ENCODE data around the gene BRD1. TPM values are rescaled to one million over a fixed set of nuclear protein-coding genes. Genes with fewer than 3 reads are reported as not detected.

BRD1 gene
- total and polyA plus RNA-seq, 9 of the 15 experiments (the other 6 are each of a cell fraction or from before 2014, with no cell fraction given): 0.42 to 17.6 (median 5.5) TPM

- intact Hi-C loops (cut with micrococcal nuclease) (loop anchor here (5.0 kb wide), 2 partner anchors 151 to 266 kb away; partner anchors contain the start of genes ALG12 and CRELD2), in situ Hi-C loops (cut with MboI) (loop anchor here (5.0 kb wide), 2 partner anchors 156 to 266 kb away; no protein-coding TSS in a partner anchor)
- TF ChIP-seq DEAF1 (CRISPR knock-in tag; IDR thresholded peaks at IDR 0.05): no peak
- TF ChIP-seq CREB5 (CRISPR knock-in tag; IDR thresholded peaks at IDR 0.05): no peak
- TF ChIP-seq ZNF124 (CRISPR knock-in tag; IDR thresholded peaks at IDR 0.05): no peak
- no peak overlapping the region for H3K4me2 ChIP-seq (ENCODE audit: insufficient read depth, low read length)
- no peak overlapping the region for H2AFZ ChIP-seq (ENCODE audit: low read depth, low read length)
- ChIA-PET CTCF (ENCODE audit: low intra/inter-chr PET ratio) (no interaction called here), POLR2A (interaction anchor here (1.0 kb wide), 1 partner anchor 9 kb away, joined by 3 read pairs; no protein-coding TSS in a partner anchor)
- H3K4me3 ChIP-seq: no peak overlapping the region
- no peak overlapping the region for H3K9ac ChIP-seq (ENCODE audit: insufficient read depth in 1 of 2, low read depth in 2 of 2, low read length in 2 of 2)
- H4K20me1 ChIP-seq (replicated peaks; ENCODE audit: control insufficient read depth, insufficient read depth, low read length): no peaks in the 10 kb centered on the region
- 43% methylated on average over 4 of the region's 12 CpGs for WGBS (ENCODE audit: insufficient coverage, low coverage, missing lambda C conversion rate)
- no peak for ATAC-seq
- DNase-seq (ENCODE audit: extremely low read depth in 1 of 4, low spot score in 3 of 4): no peak
- no peaks in the 10 kb centered on the region for H3K9me1 ChIP-seq (ENCODE audit: control insufficient read depth, insufficient read depth, low read length)
- no TSS peak for BruUV-seq (replicated peaks)
- peaks cover 0 to 18% of the 10 kb centered on the region in 2 experiments; a peak in 2 of 5 replicates for H3K4me1 ChIP-seq (replicated peaks in 1 of 2; ENCODE audit: control insufficient read depth in 2 of 2, insufficient read depth in 2 of 2, low read length in 2 of 2)
- no peak overlapping the region for H3K27ac ChIP-seq (ENCODE audit: extremely low read depth, low read depth, low read length)
- no peak for FAIRE-seq
- H3K79me2 ChIP-seq (ENCODE audit: control insufficient read depth, insufficient read depth, low read length): no peaks in the 10 kb centered on the region
- H3K9me3 ChIP-seq (replicated peaks; ENCODE audit: control insufficient read depth, insufficient read depth, low read depth, low read length): peaks cover 3% of the 10 kb centered on the region
- H3K27me3 ChIP-seq (ENCODE audit: control insufficient read depth in 2 of 2, insufficient read depth in 2 of 2, low read length in 2 of 2): peaks cover 0 to 7% of the 10 kb centered on the region in 2 experiments; a peak in 2 of 5 replicates
- no peaks in the 10 kb centered on the region for H3K36me3 ChIP-seq (ENCODE audit: control insufficient read depth, insufficient read depth, low read length)
Observed at GRCh38 chr22:49765951-49766350, 61.7 kb downstream of the BRD1 start.

All from K562 (cell line).